Mesodermal cell (in vitro differentiated cells): ENCODE measurements around the gene EEF2K.

ENCODE experiments used
- H3K27ac ChIP-seq: 2 replicates; pipeline ENCODE4 v1.7.0; 2013; ENCODE audit warnings: mild to moderate bottlenecking, low read depth, low read length, moderate library complexity; ENCODE audit not compliant: severe bottlenecking
- H3K36me3 ChIP-seq: 2 replicates; pipeline ENCODE4 v1.7.1; 2013; ENCODE audit warnings: mild to moderate bottlenecking, low read length, moderate library complexity; ENCODE audit not compliant: control insufficient read depth, insufficient read depth
- H3K4me1 ChIP-seq: one replicate; pipeline ENCODE4 v1.7.1; 2013; ENCODE audit warnings: mild to moderate bottlenecking, low read length; ENCODE audit not compliant: insufficient read depth, control insufficient read depth, poor library complexity, severe bottlenecking
- H3K4me3 ChIP-seq: 2 replicates; pipeline ENCODE4 v1.7.0; 2013; ENCODE audit warnings: low read length, control low read depth, mild to moderate bottlenecking; ENCODE audit not compliant: insufficient read depth, poor library complexity, severe bottlenecking; ENCODE audit errors: extremely low read depth
- H3K9me3 ChIP-seq: 2 replicates; pipeline ENCODE4 v1.7.1; 2013; ENCODE audit warnings: mild to moderate bottlenecking, low read length, moderate library complexity; ENCODE audit not compliant: control insufficient read depth
- WGBS, 2 experiments: methylation state at CpG; one replicate each; pipeline ENCODE4 v1.1.5; 2013; ENCODE audit warnings: missing lambda C conversion rate in 2 of 2; ENCODE audit not compliant: insufficient coverage in 2 of 2; 5-methylcytosine and 5-hydroxymethylcytosine counted together

Gene EEF2K

DNA sequence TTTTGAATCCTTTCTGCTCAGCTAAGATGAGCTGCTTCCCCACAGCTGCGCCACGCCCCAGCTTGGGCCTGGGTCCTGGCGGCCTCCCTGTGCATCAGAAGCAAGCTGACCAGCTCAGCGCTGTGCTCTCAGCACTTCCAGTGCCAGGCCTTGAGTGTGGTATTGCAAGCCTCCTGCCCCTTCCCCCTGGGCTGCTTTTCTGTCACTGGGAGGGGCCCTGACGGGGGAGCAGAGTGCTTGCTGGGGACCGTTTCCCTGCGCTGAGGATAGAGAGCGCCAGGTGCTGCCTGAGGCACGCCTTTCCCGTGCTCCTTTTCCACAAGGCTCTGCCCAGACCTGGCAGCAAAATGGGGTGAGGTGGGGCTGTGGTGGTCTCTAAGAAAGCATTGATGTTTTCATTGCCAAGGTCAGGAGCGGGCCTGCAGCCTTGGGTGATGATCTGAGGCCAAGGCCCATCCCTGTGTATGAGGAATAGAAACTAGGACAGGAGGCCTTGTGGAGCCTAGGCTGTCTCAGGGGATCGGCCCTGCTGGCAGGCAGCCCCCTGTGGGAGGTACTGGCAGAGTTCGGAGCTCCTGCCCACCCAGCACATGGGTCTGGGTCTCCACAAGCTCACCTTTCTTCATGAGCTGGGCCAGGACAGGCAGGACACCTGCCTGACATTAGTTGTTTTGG lies 120.8 kb downstream of the EEF2K start:
- no peaks in the 10 kb centered on the region for H3K9me3 ChIP-seq
- 97 to 99% methylated on average over 11 to 13 of the region's 13 CpGs for WGBS, 2 experiments
- H3K27ac ChIP-seq = no peak overlapping the region
- no peak overlapping the region for H3K4me3 ChIP-seq
- peaks cover 89% of the 10 kb centered on the region for H3K36me3 ChIP-seq
- H3K4me1 ChIP-seq = no peaks in the 10 kb centered on the region

DNA sequence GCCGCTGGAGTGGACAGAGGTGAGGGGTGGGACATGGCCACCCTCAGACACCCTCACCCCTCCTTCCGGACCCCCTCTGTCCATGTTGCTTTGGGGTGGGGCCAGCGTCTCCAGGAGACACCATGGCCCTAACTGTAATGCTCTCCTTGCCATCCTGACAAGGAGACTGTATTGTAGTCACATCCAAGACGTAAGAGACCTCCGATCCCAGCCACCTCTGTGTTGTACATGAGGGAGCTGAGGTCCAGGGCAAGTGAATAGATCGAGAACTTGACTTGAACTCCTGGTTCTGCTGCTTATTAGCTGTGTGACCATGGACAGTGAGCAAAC lies 121.3 kb downstream of the EEF2K start:
- Histone ChIP-seq H3K36me3 (peaks cover 90% of the 10 kb centered on the region), H3K4me3 (no peak overlapping the region), H3K27ac (no peak overlapping the region), H3K4me1 (no peaks in the 10 kb centered on the region), H3K9me3 (no peaks in the 10 kb centered on the region)
- 99 to 100% methylated on average over 6 of the region's 6 CpGs for WGBS, 2 experiments

DNA sequence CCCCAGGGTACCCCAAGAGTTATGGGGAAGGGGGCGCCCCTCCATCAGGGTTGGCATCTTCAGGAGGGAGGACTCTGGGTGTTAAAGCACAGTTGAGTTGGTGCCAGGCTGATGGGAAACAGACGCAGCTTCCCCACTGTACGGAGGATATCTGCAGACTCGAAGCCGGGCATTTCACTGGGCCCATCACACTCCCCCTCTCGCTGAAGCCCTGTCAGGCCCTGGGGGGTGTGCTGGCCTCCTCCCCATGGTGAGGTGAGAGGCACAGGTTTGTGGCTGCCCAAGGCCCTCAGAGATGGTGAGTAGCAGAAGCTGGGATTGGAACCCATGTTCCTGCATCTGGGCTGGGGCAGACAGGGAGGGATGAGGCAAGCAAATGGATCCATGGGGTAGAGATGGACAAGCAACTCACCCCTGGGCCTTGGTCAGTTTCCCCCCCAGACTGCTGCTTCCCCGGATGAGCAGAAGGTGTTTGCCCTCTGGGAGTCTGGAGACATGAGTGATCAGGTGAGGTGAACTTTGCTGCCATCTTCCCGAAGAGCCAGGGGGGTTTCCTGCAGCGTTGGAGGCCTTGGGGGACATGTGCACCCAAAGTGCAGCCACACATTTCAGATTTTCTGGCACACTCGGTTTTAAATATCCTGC lies 122.1 kb downstream of the EEF2K start:
- no peak overlapping the region for H3K4me3 ChIP-seq
- no peaks in the 10 kb centered on the region for H3K9me3 ChIP-seq
- no peaks in the 10 kb centered on the region for H3K4me1 ChIP-seq
- H3K27ac ChIP-seq = no peak overlapping the region
- peaks cover 89% of the 10 kb centered on the region for H3K36me3 ChIP-seq
- WGBS, 2 experiments = 94 to 96% methylated on average over 6 to 9 of the region's 10 CpGs

DNA sequence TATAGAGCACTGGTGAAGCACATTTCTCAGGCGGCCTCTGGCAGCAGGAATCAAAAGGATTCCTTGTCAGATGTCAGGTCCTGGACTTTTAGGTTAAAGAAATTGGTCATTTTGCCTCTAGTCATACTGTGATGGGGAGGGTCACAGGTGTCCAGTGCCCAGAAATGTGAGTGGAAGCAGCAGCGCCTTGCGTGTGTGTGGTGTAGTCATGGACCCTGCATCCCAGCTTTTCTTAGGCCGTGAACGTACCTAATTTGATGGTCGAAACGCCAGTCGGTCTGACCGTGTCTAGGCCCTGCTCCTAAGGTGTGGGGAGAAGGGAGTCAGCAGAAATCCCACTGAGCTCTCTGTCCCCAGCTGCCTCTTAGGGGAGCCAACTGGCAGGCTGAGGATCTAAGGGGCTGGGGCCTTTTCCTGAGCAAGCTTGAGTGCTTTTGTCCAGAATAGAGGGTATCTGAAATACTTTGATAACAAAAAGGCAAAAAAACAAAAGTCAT lies 123.2 kb downstream of the EEF2K start:
- WGBS, 2 experiments = 87 to 96% methylated on average over 9 of the region's 9 CpGs
- Histone ChIP-seq H3K9me3 (no peaks in the 10 kb centered on the region), H3K4me3 (no peak overlapping the region), H3K36me3 (peaks cover 90% of the 10 kb centered on the region), H3K27ac (no peak overlapping the region), H3K4me1 (no peaks in the 10 kb centered on the region)

DNA sequence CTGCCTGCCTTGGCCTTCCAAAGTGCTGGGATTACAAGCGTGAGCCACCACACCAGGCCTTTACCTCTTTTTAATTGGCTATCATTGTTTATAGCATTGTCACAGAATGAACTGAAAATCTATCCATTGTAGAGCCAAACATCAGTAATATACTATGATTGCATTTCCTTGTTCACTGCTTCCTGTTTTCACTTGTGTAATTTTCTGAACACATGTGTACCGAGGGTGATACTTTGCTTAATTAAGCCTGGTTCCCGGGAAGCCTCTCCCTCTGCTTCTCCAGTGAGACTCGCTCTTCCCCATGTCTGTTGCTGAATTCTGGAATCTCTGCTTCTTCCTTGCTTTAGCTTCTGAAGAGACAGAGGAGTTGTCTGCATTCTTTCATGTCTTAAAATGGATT lies 124.2 kb downstream of the EEF2K start:
- Histone ChIP-seq H3K27ac (no peak overlapping the region), H3K9me3 (no peaks in the 10 kb centered on the region), H3K4me3 (no peak overlapping the region), H3K36me3 (peaks cover 90% of the 10 kb centered on the region), H3K4me1 (no peaks in the 10 kb centered on the region)
- WGBS, 2 experiments = 97 to 100% methylated on average over 3 of the region's 4 CpGs

DNA sequence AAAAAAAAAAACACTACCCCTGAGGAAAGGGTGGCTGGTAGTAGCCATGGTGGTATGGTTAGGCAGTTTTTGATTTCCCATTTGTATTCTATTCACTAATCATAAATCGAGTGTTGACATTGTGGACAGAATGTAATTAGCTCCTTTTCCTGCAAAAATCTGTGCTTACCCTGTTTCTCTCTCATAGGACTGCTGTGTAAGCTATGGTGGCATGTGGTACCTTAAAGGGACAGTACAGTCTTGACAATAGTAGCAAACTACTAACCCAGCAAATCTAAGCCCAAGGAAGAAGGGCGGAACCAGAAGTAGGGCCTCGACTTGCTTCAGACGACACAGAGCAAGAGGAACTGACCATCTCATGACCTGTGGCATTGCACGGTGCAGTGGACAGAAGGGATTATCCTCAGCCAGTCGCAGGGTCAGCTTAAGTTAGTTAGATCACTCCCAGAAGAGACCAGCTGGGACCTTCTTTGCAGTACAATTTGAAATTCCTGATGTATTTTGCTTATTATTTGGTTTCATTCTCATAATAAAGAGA lies 127.4 kb downstream of the EEF2K start:
- H3K9me3 ChIP-seq = no peaks in the 10 kb centered on the region
- H3K27ac ChIP-seq = no peak overlapping the region
- no peak overlapping the region for H3K4me3 ChIP-seq
- H3K36me3 ChIP-seq = peaks cover 77% of the 10 kb centered on the region
- 80 to 96% methylated on average over 4 to 5 of the region's 6 CpGs for WGBS, 2 experiments
- no peaks in the 10 kb centered on the region for H3K4me1 ChIP-seq

DNA sequence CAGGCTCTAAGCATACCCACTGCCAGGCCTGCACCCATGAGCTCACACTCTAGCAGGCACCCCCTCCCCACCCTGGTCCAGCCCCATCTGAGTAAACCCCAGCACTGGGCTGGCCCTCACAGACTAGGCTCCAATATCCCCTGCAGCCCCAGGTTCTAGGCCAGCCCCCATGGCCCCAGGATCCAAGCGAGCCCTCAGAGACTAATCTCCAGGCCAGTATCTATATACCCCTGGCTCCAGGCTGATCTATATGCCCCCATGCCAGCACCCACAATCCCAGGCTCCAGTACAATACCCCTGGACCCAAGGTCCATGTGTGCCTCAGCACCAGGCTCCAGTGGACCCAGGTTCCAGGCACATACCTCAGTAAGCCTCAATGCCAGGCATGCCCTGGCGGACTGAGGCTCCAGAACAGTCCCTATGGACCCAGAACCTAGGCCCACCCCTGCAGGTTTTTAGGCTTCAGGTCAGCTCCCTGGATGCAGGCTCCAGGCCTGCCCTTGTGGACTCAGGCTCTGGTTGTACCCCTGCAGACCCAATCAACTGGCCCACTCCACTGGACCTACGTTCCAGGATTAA lies 129.7 kb downstream of the EEF2K start:
- peaks cover 60% of the 10 kb centered on the region for H3K36me3 ChIP-seq
- WGBS, 2 experiments = 95% methylated on average over 2 of the region's 3 CpGs
- no peaks in the 10 kb centered on the region for H3K4me1 ChIP-seq
- H3K9me3 ChIP-seq = no peaks in the 10 kb centered on the region
- no peak overlapping the region for H3K4me3 ChIP-seq
- H3K27ac ChIP-seq = no peak overlapping the region

DNA sequence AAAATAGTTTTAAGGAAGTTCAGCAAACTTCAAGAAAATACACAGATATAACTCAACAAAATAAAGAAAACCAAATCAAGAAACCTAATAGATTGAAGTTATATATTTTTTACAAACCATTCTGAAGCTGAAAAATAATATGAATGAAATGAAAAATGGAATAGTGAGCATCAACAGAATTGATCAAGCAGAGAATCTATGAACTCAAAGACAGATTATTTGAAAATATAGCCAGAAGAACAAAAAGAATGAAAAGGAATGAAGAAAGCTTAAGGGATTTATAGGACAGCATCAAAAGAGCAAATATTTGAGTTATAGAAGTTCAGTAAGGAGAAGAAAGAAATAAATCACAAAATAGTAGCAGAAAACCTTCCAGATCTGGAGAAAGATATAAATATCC lies 130.5 kb downstream of the EEF2K start:
- Histone ChIP-seq H3K4me1 (no peaks in the 10 kb centered on the region), H3K27ac (no peak overlapping the region), H3K9me3 (no peaks in the 10 kb centered on the region), H3K36me3 (peaks cover 58% of the 10 kb centered on the region), H3K4me3 (no peak overlapping the region)

DNA sequence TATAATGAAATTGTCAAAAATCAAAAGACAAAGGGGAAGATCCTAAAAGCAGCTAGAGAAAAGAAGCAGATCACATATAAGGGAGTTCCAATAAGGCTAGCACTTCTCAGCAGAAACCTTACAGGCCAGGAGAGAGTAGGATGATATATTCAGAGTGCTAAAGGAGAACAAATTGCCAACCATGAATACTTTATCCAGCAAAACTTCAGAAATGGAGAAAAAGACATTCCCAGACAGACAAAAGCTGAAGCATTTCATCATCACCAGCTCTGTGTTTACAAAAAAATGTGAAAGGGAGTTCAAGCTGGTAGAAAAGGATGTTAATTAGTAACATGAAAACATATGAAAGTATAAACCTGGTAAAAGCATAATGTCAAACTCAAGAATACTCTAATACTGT lies 131.0 kb downstream of the EEF2K start:
- Histone ChIP-seq H3K36me3 (peaks cover 53% of the 10 kb centered on the region), H3K27ac (no peak overlapping the region), H3K9me3 (no peaks in the 10 kb centered on the region), H3K4me3 (no peak overlapping the region), H3K4me1 (no peaks in the 10 kb centered on the region)

DNA sequence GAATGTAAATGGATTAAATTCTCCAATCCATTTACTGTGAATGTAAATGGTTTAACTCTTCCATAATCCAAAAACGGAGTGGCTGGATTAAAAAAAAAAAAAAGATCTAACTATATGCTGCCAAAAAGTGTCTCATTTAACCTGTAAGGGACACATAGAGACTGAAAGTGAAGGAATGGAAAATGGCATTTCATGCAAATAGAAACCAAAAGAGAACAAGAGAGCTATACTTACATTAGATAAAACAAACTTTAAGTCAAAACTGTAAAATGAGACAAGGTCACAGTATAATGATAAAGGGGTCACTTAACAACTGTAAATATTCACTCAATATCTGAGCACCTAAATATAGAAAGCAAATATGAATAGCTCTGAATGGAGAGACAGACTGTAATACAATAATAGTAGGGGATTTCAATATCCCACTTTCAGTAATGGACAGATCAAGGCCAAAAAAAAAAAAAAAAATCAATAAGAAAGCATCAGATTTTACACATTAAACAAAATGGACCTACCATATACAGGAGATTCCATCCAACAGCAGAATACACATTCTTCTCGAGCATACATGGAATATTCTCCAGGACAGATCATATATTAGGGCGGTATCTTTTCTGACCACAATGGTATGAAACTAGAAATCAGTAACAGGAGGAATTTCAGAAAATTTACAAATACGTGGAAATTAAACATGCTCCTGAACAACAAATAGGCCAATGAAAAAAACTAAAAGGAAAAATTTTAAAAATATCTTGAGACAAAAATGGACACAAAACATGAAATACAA lies 132.0 kb downstream of the EEF2K start:
- WGBS, 2 experiments = 100% methylated on average over 1 of the region's 4 CpGs; no CpG with 5 or more reads in 1 of the 2 experiments
- no peaks in the 10 kb centered on the region for H3K4me1 ChIP-seq
- H3K4me3 ChIP-seq = no peak overlapping the region
- H3K27ac ChIP-seq = no peak overlapping the region
- H3K36me3 ChIP-seq = peaks cover 50% of the 10 kb centered on the region
- H3K9me3 ChIP-seq = no peaks in the 10 kb centered on the region
